Measurements from ENCODE around the gene C7orf33.
A peak's percentile ranks its signal among the peaks of the same experiment; 100 is the strongest.
"Not testable (repeated sequence)": the region's sequence is repeated elsewhere in the genome, so short reads cannot be mapped to it uniquely, and the experiment has no call there.

C7orf33 gene

GRCh38 chr7:148581624-148582023 lies 8.9 kb upstream of the C7orf33 start:
- peak; percentile 37 for DNase-seq

- DNase-seq, result no peak
These were observed 6.3 kb upstream of the C7orf33 start for GRCh38 chr7:148584154-148584827.

GRCh38 chr7:148585399-148585798 lies 5.2 kb upstream of the C7orf33 start:
- no peak for DNase-seq

- DNase-seq, result no peak
These were observed 3.5 kb upstream of the C7orf33 start for GRCh38 chr7:148587076-148587475.

GRCh38 chr7:148588168-148588567 lies 2.4 kb upstream of the C7orf33 start:
- no peak for DNase-seq

- no peak for DNase-seq
These were observed 1.9 kb upstream of the C7orf33 start for GRCh38 chr7:148588670-148589131.

GRCh38 chr7:148589640-148590039 lies 926 bp upstream of the C7orf33 start:
- DNase-seq, result no peak

GRCh38 chr7:148596354-148596753 lies 5.8 kb downstream of the C7orf33 start:
- not testable (repeated sequence) for DNase-seq

GRCh38 chr7:148598351-148598750 lies 7.8 kb downstream of the C7orf33 start:
- DNase-seq, result no peak

- DNase-seq, result no peak
These were observed 14.8 kb downstream of the C7orf33 start for GRCh38 chr7:148605350-148605749.

GRCh38 chr7:148607151-148607661 lies 16.6 kb downstream of the C7orf33 start:
- DNase-seq, result no peak

DNA sequence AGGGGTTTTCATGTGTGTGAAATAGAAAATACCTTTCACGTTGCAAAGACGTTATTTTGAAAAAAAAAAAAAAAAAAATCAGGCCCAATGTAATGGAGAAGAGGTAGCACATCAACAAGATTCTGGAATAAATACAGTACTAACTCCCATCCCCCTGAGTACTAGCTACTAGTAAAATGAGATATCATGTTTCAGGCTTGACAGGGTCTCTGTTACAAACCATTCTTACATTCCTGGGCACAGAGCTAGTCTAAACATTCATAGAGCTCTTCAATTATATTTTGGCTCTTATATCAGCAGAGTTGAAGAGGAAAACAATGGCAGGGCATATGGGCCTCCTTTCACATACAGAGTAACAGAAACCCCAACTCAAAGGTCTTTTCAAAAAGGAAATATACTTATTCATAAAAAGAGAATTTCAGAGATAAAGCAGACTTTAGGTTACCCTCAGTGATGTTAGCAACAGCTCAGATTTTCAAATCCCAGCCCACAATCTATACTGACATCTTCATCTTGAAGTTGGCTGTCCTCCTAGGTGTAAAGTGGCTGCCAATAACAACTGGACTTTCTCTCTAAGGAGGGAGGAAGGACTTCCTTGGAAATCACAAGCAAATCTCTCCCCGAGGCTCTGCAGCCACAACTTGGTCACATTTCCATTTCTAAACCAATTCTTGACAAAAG lies 18.6 kb downstream of the C7orf33 start:
- DNase-seq, result no peak

DNA sequence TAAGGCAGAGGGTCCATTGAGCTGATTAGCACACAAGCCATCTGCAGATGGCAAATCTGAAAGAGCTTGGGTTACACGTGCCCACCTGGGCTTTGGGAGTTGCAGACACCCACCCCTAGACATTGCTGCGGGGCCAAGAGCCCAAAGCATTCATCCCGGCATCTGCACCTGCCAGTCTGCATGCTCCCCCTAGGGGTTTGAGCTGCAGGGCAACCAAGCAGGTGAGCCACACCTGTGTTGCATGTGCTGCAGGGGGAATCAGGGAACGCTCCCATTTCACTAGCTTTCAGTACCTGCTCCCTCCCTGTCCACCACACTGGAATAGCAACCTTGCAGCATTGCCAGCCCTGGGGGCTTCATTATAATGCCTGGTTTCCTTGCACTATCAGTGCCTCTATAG lies 21.1 kb downstream of the C7orf33 start:
- DNase-seq, result no peak

DNA sequence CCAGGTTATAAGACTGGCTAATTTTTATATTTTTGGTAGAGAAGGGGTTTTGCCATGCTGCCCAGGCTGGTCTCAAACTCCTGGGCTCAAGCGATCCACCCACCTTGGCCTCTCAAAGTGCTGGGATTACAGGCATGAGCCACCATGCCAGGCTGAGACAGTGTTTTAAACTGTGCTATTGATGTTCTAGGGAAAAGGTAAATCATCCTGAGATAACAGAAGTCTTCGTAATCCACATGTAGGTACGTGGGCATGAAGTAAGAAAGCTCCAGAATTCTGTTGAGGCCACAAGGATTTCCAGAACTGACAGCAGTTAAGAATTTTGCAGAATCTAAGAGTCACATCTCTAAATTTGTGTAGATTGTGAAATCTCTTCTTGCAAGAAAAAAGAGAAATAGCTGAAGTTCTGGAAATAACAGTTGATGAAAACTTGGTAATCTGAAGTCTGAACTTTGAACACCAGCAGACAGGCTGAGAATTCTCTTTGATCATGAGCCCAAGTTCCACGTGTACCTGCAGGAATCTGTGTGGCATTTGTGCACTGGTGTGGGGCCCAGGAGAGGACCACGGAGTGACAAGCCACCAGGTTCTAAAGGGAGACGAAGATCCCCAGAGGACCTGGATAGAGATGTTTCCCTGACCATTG lies 24.6 kb downstream of the C7orf33 start:
- no peak for DNase-seq

- no peak for DNase-seq
These were observed 30.3 kb downstream of the C7orf33 start for GRCh38 chr7:148620749-148621359.

DNA sequence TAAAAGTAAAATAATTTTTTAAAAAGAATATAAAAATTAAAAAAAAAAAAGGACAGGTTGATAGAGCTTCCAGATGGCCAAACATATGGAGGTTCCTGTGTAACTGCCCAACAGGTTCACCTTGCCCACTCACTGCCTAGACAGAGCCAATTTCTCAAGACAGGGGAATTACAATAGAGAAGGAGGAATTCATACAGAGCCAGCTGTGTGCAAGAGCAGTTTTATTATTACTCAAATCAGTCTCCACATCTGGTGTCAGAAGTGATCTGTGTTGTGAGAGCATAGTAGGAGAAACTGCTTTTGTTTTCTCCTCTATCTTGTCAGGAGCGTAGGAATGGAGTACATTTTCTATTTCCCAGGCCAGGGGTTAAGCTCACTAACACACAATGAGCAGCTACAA lies 31.0 kb downstream of the C7orf33 start:
- no peak for DNase-seq

DNA sequence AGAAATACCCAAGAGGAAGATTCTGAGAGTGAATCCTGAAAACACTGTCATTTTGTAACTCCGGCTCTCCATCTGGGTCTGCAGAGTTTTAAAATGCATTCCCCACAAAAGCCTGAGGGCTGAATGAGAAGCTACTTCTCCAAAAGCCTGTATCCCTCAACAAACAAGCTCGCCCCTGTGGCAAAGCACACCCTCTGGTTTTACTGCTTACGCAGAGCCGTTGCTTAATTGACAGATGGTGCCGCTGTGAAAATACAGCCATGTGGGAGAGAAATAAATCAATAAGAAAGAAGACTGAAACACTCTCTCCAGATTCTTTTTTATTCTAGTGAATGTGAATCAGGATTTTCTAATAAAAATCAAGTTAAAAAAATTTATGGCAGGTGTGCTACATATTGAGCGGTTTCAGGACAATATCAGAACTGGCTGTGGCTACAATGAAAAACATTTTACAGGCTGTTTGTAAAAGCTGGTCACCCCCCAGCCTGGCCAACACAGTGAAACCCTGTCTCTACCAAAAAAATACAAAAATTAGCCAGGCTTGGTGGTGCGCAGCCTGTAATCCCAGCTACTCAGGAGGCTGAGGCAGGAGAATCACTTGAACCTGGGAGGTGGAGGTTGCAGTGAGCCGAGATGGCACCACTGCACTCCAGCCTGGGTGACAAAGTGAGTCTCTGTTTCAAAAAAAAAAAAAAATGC lies 32.5 kb downstream of the C7orf33 start:
- peak; percentile 61 for DNase-seq

- no peak for DNase-seq
These were observed 33.2 kb downstream of the C7orf33 start for GRCh38 chr7:148623586-148624282.

DNA sequence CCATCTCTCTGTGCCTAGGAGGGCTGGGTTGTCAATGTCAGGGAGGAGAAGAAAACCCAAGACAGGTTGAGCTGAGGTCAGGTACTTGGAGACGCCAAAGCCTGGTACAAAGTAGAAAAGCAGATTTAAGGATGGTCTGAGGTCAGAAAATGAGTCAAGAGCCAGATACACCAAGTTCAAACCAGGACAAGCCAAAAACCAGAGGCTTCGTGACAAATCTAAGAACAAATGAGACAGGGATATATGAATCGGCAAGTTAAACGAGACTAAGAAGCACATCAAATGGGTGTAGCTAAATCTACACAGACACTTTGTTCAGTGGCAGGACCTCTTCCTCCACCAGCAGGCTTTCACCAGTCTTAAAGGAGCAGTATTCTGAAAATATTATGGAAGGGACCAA lies 34.2 kb downstream of the C7orf33 start:
- DNase-seq, result no peak

- no peak for DNase-seq
These were observed 34.8 kb downstream of the C7orf33 start for GRCh38 chr7:148625342-148625741.

DNA sequence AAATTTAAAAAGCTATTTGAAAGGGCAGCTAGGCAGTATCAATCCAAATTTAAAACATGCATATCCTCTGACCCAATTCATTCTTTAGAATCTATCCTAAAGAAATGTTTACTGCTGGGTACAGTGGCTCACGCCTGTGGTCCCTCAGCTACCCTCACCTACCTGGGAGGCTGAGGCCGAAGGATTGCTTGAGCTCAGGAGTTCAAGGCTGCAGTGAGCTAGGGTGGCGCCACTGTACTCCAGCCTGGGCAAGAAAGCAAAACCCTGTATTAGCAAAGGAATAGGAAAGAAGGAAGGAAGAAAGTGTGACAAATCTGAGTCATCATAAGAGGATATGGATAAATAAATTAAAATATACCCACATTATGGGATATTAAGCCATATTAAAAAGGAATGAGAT lies 36.3 kb downstream of the C7orf33 start:
- DNase-seq, result no peak

DNA sequence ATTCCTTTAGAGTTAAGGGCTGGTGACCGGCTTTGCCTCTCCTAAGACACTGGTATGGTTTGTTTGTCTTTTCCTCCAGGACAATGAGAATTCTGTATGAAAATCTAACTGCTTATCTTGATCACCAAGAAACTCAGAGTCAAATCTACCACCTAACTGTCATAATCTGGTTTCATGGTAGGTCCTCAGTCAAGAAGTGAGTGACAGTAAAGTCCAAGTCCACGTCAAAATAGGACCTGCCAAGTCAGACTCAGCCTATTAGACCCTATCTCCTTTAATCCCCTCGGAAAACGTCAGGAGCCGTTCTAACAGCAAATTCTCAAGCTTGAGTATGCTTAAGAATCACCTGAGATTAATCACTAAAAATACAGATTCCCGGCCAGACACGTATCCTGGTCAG lies 37.4 kb downstream of the C7orf33 start:
- DNase-seq, result no peak

Data from SIG-M5 (cell line).